GM19463 (cell line): ENCODE measurements around the gene KDM1A.

ENCODE experiments used
- ATAC-seq: cut with Tn5 transposase; IDR thresholded peaks from one replicate; pipeline ENCODE4 v1.9.1; 2021; ENCODE audit warnings: mild to moderate bottlenecking, moderate library complexity; ENCODE audit not compliant: unreplicated experiment

The KDM1A gene

DNA sequence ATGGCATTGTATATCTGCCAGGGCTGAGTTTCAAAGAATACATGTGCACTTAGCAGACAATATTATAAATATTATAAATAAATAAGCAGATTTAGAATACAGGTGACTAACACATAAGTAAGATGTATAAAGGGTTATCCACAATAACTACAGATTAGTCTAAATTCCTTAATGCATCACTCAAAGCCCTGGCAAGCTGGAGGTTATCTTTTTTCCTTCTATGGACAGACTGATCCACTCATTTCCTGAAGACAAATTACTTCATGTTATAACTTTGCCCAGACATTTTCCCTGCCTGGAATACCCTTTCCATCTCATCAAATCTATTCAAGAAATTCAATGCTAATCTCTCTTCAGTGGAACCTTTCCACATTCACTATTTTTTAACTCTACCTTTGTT, 110.6 kb downstream of the KDM1A start:
- no peak for ATAC-seq

DNA sequence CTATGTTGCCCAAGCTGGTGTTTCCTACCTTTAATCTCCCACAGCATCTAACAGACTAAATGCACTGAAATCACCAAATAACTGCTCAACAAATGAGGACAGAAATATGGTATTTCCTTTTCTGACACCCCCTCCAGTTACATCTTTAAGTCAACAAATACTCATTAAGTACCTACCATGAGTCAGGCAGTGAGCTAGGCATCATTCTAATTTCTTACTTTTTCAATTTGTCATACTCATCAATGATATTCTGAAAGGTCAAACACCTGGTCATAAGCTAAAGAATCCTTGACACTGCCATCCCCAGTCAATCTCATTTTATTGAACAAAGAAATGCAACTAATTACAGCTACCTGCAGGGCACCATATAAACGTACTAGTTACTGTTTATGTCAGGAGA, 112.8 kb downstream of the KDM1A start:
- no peak for ATAC-seq
